HEK293 (cell line): ENCODE measurements around the gene CMIP.
A peak's percentile ranks its signal among the peaks of the same experiment; 100 is the strongest.

Experiments
- CTCF ChIA-PET: fragments of 350-600 bp; formaldehyde crosslinking; extraction: SDS; loops from one replicate; lab custom pipeline; 2021; ENCODE audit warnings: antibody characterized with exemption; lab: Yijun Ruan, JAX
- POLR2A ChIA-PET: fragments of 300-600 bp; formaldehyde crosslinking; extraction: SDS; loops from one replicate; lab custom pipeline; 2020; ENCODE audit warnings: antibody characterized with exemption, inconsistent platforms; lab: Yijun Ruan, JAX
- H3K27ac ChIP-seq: fragments of 200-500 bp; sonication (Bioruptor generic); 2 replicates; pipeline ENCODE4 v1.5.1; 2014; ENCODE audit warnings: low read depth, low read length, control low read depth, inconsistent platforms; ENCODE audit errors: extremely low read depth
- H3K36me3 ChIP-seq, 2 experiments: fragments of 200-500 bp in 1 of 2; sonication (Bioruptor generic) in 1 of 2; 1 replicate in 1 of 2; 2 replicates in 1 of 2; pipeline ENCODE4 v1.5.1; 2014 to 2017; ENCODE audit warnings: inconsistent platforms in 2 of 2, low read length in 2 of 2; ENCODE audit not compliant: control insufficient read depth in 2 of 2, insufficient read depth in 1 of 2
- H3K4me1 ChIP-seq: fragments of 200-500 bp; sonication (Bioruptor generic); 2 replicates; pipeline ENCODE4 v1.5.1; 2014; ENCODE audit warnings: mild to moderate bottlenecking, low read length, inconsistent platforms; ENCODE audit not compliant: control insufficient read depth, insufficient read depth
- H3K4me3 ChIP-seq: 2 replicates; pipeline ENCODE4 v1.5.1; 2011; ENCODE audit warnings: low read depth, mild to moderate bottlenecking, control low read depth, low read length, moderate library complexity
- H3K9me3 ChIP-seq: fragments of 200-500 bp; sonication (Bioruptor generic); 2 replicates; pipeline ENCODE4 v1.5.1; 2014; ENCODE audit warnings: low read depth, low read length, inconsistent platforms; ENCODE audit not compliant: control insufficient read depth, insufficient read depth
- EGR2 ChIP-seq: fragments of 450-650 bp; formaldehyde crosslinking; IDR thresholded peaks from 2 replicates; pipeline ENCODE4 v1.5.1; 2016; ENCODE audit warnings: low read depth, missing biosample characterization, missing genetic modification characterization
- IKZF3 ChIP-seq: fragments of 450-650 bp; IDR thresholded peaks from 2 replicates; pipeline ENCODE4 v1.5.0; 2018; ENCODE audit warnings: missing biosample characterization, mild to moderate bottlenecking, missing genetic modification characterization, moderate library complexity
- KLF7 ChIP-seq: fragments of 450-650 bp; formaldehyde crosslinking; IDR thresholded peaks from 2 replicates; pipeline ENCODE4 v1.5.1; 2016; ENCODE audit warnings: missing biosample characterization, missing genetic modification characterization, borderline replicate concordance
- PRDM1 ChIP-seq: fragments of 450-650 bp; formaldehyde crosslinking; IDR thresholded peaks from 2 replicates; pipeline ENCODE4; 2016; ENCODE audit warnings: missing biosample characterization, missing genetic modification characterization
- ZBTB10 ChIP-seq: fragments of 450-650 bp; formaldehyde crosslinking; IDR thresholded peaks from 2 replicates; pipeline ENCODE4 v1.5.1; 2016; ENCODE audit warnings: missing biosample characterization, missing genetic modification characterization
- ZBTB49 ChIP-seq: fragments of 450-650 bp; formaldehyde crosslinking; IDR thresholded peaks from 2 replicates; pipeline ENCODE4 v1.5.1; 2016; ENCODE audit warnings: missing biosample characterization, missing genetic modification characterization, low read depth
- ZFHX2 ChIP-seq: fragments of 450-650 bp; formaldehyde crosslinking; conservative IDR thresholded peaks from 2 replicates; pipeline ENCODE4 v1.5.1; 2016; ENCODE audit warnings: missing biosample characterization, missing genetic modification characterization
- ZFP37 ChIP-seq: fragments of 450-650 bp; formaldehyde crosslinking; IDR thresholded peaks from 2 replicates; pipeline ENCODE4 v1.5.1; 2016; ENCODE audit warnings: missing biosample characterization, missing genetic modification characterization
- ZNF132 ChIP-seq: fragments of 450-650 bp; formaldehyde crosslinking; IDR thresholded peaks from 2 replicates; pipeline ENCODE4 v1.5.1; 2017; ENCODE audit warnings: missing biosample characterization, missing genetic modification characterization, borderline replicate concordance
- ZNF133 ChIP-seq: fragments of 450-650 bp; formaldehyde crosslinking; IDR thresholded peaks from 2 replicates; pipeline ENCODE4 v1.5.1; 2016; ENCODE audit warnings: missing biosample characterization, missing genetic modification characterization
- ZNF146 ChIP-seq: fragments of 450-650 bp; formaldehyde crosslinking; IDR thresholded peaks from 2 replicates; pipeline ENCODE4 v1.5.1; 2016; ENCODE audit warnings: missing biosample characterization, missing genetic modification characterization
- ZNF596 ChIP-seq: fragments of 450-650 bp; IDR thresholded peaks from 2 replicates; pipeline ENCODE4 v1.5.0; 2018; ENCODE audit warnings: missing biosample characterization, mild to moderate bottlenecking, missing genetic modification characterization, moderate library complexity
- ZNF624 ChIP-seq: fragments of 450-650 bp; formaldehyde crosslinking; IDR thresholded peaks from 2 replicates; pipeline ENCODE4 v1.5.1; 2017; ENCODE audit warnings: missing biosample characterization, missing genetic modification characterization
- ZNF626 ChIP-seq: fragments of 450-650 bp; sonication (Bioruptor Pico); formaldehyde crosslinking; IDR thresholded peaks from 2 replicates; pipeline ENCODE4 v1.5.1; 2018; ENCODE audit warnings: missing biosample characterization, missing genetic modification characterization, inconsistent platforms
- ZNF76 ChIP-seq: fragments of 450-650 bp; formaldehyde crosslinking; IDR thresholded peaks from 2 replicates; pipeline ENCODE4; 2016; ENCODE audit warnings: low read depth, missing biosample characterization, missing genetic modification characterization, borderline replicate concordance
- ZNF776 ChIP-seq: fragments of 450-650 bp; formaldehyde crosslinking; IDR thresholded peaks from 2 replicates; pipeline ENCODE4 v1.5.0; 2017; ENCODE audit warnings: missing biosample characterization, missing genetic modification characterization, borderline replicate concordance
- ZNF837 ChIP-seq: fragments of 450-650 bp; formaldehyde crosslinking; IDR thresholded peaks from 2 replicates; pipeline ENCODE4 v1.5.1; 2016; ENCODE audit warnings: missing biosample characterization, missing genetic modification characterization

Gene CMIP

GRCh38 chr16:81593481-81593880 is 148.9 kb downstream of the CMIP start:
- no peaks in the 10 kb centered on the region for H3K9me3 ChIP-seq
- no peaks in the 10 kb centered on the region for H3K36me3 ChIP-seq
- CTCF ChIA-PET, result no interaction called here
- H3K4me1 ChIP-seq, result no peaks in the 10 kb centered on the region
- no peak overlapping the region for H3K27ac ChIP-seq
- POLR2A ChIA-PET, result no interaction called here
- TF ChIP-seq ZFP37 (tag by site-specific recombination), result no peak
- TF ChIP-seq ZNF132 (tag by site-specific recombination), result no peak
- no peak for TF ChIP-seq ZNF624
- no peak for TF ChIP-seq ZBTB10
- TF ChIP-seq ZBTB49 (tag by site-specific recombination), result no peak
- TF ChIP-seq ZNF76 (tag by site-specific recombination), result no peak
- TF ChIP-seq ZNF596 (tag by site-specific recombination), result no peak
- no peak for TF ChIP-seq ZNF837 (tag by site-specific recombination)
- TF ChIP-seq ZNF133 (tag by site-specific recombination), result no peak
- TF ChIP-seq KLF7 (tag by site-specific recombination), result no peak
- no peak for TF ChIP-seq ZNF626 (tag by site-specific recombination)
- no peak overlapping the region for H3K4me3 ChIP-seq

- ChIA-PET CTCF (no interaction called here), POLR2A (no interaction called here)
- Histone ChIP-seq H3K9me3 (no peaks in the 10 kb centered on the region), H3K36me3 (no peaks in the 10 kb centered on the region), H3K27ac (no peak overlapping the region), H3K4me3 (no peak overlapping the region), H3K4me1 (peaks cover 7% of the 10 kb centered on the region; the same call in 1 of the 2 replicates)
- TF ChIP-seq ZNF146 (tag by site-specific recombination) (0 out of 2 replicates have a peak, but pooled peaks have one; percentile 50), ZNF776 (tag by site-specific recombination) (no peak), PRDM1 (tag by site-specific recombination) (0 out of 2 replicates have a peak, but pooled peaks have one; percentile 43)
These were observed 151.2 kb downstream of the CMIP start for GRCh38 chr16:81595629-81596292.

- no peak overlapping the region for H3K27ac ChIP-seq
- POLR2A ChIA-PET, result interaction anchor here (1.1 kb wide), 1 partner anchor 283 kb away, joined by 3 read pairs; the partner anchor contains the start of gene GAN
- no peaks in the 10 kb centered on the region for H3K9me3 ChIP-seq
- peaks cover 7% of the 10 kb centered on the region; the same call in 1 of the 2 replicates for H3K4me1 ChIP-seq
- CTCF ChIA-PET, result interaction anchor here (0.7 to 1.7 kb wide), 4 partner anchors 10 to 136 kb away, joined by 3 to 6 read pairs (median 3); no protein-coding TSS in a partner anchor
- no peaks in the 10 kb centered on the region for H3K36me3 ChIP-seq
- peak; percentile 47 for TF ChIP-seq ZFHX2 (tag by site-specific recombination)
- peak; percentile 49 for TF ChIP-seq EGR2
- no peak for TF ChIP-seq IKZF3 (tag by site-specific recombination)
- H3K4me3 ChIP-seq, result no peak overlapping the region
These were observed 152.6 kb downstream of the CMIP start for GRCh38 chr16:81597079-81597658.
